HG02852 (cell line): Measurements from ENCODE around the gene PELI2.
A peak's percentile ranks its signal among the peaks of the same experiment; 100 is the strongest.

ENCODE experiments used
- ATAC-seq: cut with Tn5 transposase; IDR thresholded peaks from one replicate; pipeline ENCODE4 v1.9.1; 2021; ENCODE audit warnings: mild to moderate bottlenecking, moderate library complexity; ENCODE audit not compliant: unreplicated experiment

PELI2 gene

GRCh38 chr14:56117765-56118610, at the start of gene PELI2:
PELI2 (plus strand) TSS chr14:56118411; CDS start chr14:56118661, 250 bp downstream.
- peak; percentile 70 for ATAC-seq

- no peak for ATAC-seq
Observed at GRCh38 chr14:56073799-56074198, 44.4 kb upstream of the PELI2 start.

- ATAC-seq = no peak
Observed at GRCh38 chr14:56075301-56075700, 42.9 kb upstream of the PELI2 start.

- ATAC-seq = no peak
Observed at GRCh38 chr14:56081139-56081538, 37.1 kb upstream of the PELI2 start.

- no peak for ATAC-seq
Observed at GRCh38 chr14:56082880-56083279, 35.3 kb upstream of the PELI2 start.

- ATAC-seq = no peak
Observed at GRCh38 chr14:56085471-56085870, 32.7 kb upstream of the PELI2 start.

GRCh38 chr14:56087671-56088471, 30.3 kb upstream of the PELI2 start:
- no peak for ATAC-seq

GRCh38 chr14:56088941-56089340, 29.3 kb upstream of the PELI2 start:
- ATAC-seq = no peak

GRCh38 chr14:56092763-56093162, 25.4 kb upstream of the PELI2 start:
- ATAC-seq = no peak

GRCh38 chr14:56094076-56094475, 24.1 kb upstream of the PELI2 start:
- ATAC-seq = no peak

GRCh38 chr14:56098021-56098420, 20.2 kb upstream of the PELI2 start:
- no peak for ATAC-seq

- no peak for ATAC-seq
Observed at GRCh38 chr14:56099081-56099797, 19.0 kb upstream of the PELI2 start.

- ATAC-seq = no peak
Observed at GRCh38 chr14:56100556-56100955, 17.7 kb upstream of the PELI2 start.

GRCh38 chr14:56102941-56103340, 15.3 kb upstream of the PELI2 start:
- no peak for ATAC-seq

GRCh38 chr14:56107615-56108014, 10.6 kb upstream of the PELI2 start:
- ATAC-seq = no peak

GRCh38 chr14:56108057-56108456, 10.2 kb upstream of the PELI2 start:
- ATAC-seq = no peak

GRCh38 chr14:56112781-56113180, 5.4 kb upstream of the PELI2 start:
- no peak for ATAC-seq

GRCh38 chr14:56115334-56115870, 2.8 kb upstream of the PELI2 start:
- ATAC-seq = no peak

- ATAC-seq = no peak
Observed at GRCh38 chr14:56115976-56116893, 2.0 kb upstream of the PELI2 start.

- ATAC-seq = peak; percentile 14
Observed at GRCh38 chr14:56118611-56119181, 485 bp downstream of the PELI2 start.
